NB4 (cell line): ENCODE data around the gene LRRIQ3.

Experiments used
- DNase-seq: peaks from one replicate; pipeline ENCODE4 v3.0.0; 2010; ENCODE audit warnings: low read depth
- H3K4me3 ChIP-seq: one replicate; pipeline ENCODE4 v1.5.1; 2011; ENCODE audit warnings: mild to moderate bottlenecking, low read depth, low read length, moderate library complexity
- MYC ChIP-seq: IDR thresholded peaks from 2 replicates; pipeline ENCODE4 v1.6.1; 2011; ENCODE audit warnings: low read depth, low read length
- POLR2A ChIP-seq: IDR thresholded peaks from 2 replicates; pipeline ENCODE4 v1.6.1; 2011; ENCODE audit warnings: mild to moderate bottlenecking; ENCODE audit not compliant: insufficient read length; ENCODE audit errors: extremely low read depth
- TF ChIP-seq, protein P1 (sequence below): IDR thresholded peaks from one replicate; pipeline ENCODE4 v1.5.1; 2012; ENCODE audit warnings: low read depth, low read length
- TF ChIP-seq, protein P2 (sequence below): IDR thresholded peaks from 2 replicates; pipeline ENCODE4 v1.6.1; 2011; ENCODE audit warnings: low read depth, low read length

LRRIQ3 gene

GRCh38 chr1:74091371-74091770 lies 106.6 kb downstream of the LRRIQ3 start:
- no peak overlapping the region for H3K4me3 ChIP-seq
- TF ChIP-seq POLR2A (no peak), MYC (no peak)
- TF ChIP-seq, protein P1, sequence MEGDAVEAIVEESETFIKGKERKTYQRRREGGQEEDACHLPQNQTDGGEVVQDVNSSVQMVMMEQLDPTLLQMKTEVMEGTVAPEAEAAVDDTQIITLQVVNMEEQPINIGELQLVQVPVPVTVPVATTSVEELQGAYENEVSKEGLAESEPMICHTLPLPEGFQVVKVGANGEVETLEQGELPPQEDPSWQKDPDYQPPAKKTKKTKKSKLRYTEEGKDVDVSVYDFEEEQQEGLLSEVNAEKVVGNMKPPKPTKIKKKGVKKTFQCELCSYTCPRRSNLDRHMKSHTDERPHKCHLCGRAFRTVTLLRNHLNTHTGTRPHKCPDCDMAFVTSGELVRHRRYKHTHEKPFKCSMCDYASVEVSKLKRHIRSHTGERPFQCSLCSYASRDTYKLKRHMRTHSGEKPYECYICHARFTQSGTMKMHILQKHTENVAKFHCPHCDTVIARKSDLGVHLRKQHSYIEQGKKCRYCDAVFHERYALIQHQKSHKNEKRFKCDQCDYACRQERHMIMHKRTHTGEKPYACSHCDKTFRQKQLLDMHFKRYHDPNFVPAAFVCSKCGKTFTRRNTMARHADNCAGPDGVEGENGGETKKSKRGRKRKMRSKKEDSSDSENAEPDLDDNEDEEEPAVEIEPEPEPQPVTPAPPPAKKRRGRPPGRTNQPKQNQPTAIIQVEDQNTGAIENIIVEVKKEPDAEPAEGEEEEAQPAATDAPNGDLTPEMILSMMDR = no peak
- TF ChIP-seq, protein P2, sequence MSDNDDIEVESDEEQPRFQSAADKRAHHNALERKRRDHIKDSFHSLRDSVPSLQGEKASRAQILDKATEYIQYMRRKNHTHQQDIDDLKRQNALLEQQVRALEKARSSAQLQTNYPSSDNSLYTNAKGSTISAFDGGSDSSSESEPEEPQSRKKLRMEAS = no peak
- no peak for DNase-seq

DNA sequence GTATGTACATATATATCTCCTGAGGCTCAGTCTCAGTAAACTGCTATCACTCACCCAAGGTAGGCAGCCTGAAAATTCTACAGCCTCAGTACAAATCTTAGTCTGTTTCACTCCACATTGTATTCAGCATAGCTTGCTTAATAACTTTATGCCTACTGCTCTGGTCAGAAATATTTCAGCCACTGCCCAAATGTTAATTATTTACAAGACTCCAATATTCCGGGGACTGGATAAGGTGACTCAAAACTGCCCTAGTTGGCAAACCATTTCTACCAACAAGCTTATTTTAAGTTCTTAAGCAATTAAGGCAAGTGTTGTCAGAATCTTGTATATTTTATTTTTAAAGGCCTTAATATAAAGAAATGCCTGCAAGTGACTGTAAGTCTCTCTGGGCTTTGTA lies 114.8 kb downstream of the LRRIQ3 start:
- TF ChIP-seq POLR2A (no peak), MYC (no peak)
- TF ChIP-seq, protein P1 = no peak
- TF ChIP-seq, protein P2 = no peak
- H3K4me3 ChIP-seq = no peak overlapping the region

GRCh38 chr1:74065081-74065480 lies 132.9 kb downstream of the LRRIQ3 start:
- H3K4me3 ChIP-seq = no peak overlapping the region
- TF ChIP-seq, protein P1 = no peak
- TF ChIP-seq MYC (no peak), POLR2A (no peak)
- TF ChIP-seq, protein P2 = no peak
- DNase-seq = no peak

More for the DNA sequence above, 114.8 kb downstream of the LRRIQ3 start:
- no peak for DNase-seq

DNA sequence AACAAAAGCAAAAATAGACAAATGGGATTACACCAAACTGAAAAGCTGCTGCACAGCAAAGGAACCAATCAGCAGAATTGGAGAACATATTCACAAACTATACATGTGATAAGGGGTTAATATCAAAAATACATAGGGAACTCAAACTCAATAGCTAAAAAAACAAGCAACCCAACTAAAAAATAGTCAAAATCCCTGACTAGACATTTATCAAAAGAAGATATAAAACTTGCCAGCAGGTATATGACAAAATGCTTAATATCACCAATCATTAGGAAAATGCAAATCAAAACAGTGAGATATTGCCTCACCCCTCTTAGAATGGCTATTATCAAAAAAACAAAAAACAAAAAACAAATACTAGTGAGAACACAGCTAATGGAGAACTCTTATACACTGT lies 140.3 kb downstream of the LRRIQ3 start:
- no peak overlapping the region for H3K4me3 ChIP-seq
- TF ChIP-seq MYC (no peak), POLR2A (no peak)
- TF ChIP-seq, protein P2 = no peak
- TF ChIP-seq, protein P1 = no peak
- no peak for DNase-seq

DNA sequence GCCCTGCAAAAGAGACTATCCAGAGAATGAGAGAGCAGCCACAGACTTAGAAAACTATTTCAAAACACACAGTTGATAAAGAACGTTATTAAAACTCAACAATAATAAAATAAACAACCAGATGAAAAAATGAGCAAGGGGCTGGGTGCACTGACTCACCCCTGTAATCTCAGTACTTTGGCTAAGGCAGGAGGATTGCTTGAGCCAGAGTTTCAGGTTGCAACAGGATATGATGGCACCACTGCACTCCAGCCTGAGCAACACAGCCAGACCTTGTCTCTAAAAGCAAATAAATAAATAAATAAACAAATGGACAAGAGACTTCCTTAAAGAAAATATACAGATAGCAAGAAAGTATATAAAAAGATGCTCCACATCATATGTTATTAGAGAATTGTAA lies 144.6 kb downstream of the LRRIQ3 start:
- no peak overlapping the region for H3K4me3 ChIP-seq
- TF ChIP-seq POLR2A (no peak), MYC (no peak)
- TF ChIP-seq, protein P2 = no peak
- TF ChIP-seq, protein P1 = no peak
- no peak for DNase-seq

DNA sequence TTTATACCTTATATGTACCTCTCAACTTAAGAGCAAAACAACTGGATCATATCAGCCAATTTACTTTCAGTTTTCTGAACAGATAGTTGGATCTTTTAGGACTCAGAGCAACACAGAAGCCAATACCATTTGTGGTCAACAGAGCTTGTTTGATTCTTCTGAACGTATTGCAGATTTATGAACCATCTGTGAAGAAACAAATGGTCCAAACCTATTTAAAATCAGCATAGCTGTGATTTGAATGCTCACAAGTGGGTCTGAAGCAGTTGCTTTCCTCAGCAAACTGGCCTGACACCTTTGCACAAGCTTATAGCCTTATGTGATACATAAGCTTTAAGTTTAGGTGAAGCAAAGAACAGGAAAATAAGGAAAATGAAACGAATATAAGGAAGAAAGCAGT lies 147.6 kb downstream of the LRRIQ3 start:
- H3K4me3 ChIP-seq = no peak overlapping the region
- TF ChIP-seq POLR2A (no peak), MYC (no peak)
- TF ChIP-seq, protein P1 = no peak
- TF ChIP-seq, protein P2 = no peak
- no peak for DNase-seq
